ENCODE results near the gene NUBP1. TPM values are rescaled to one million over a fixed set of nuclear protein-coding genes. Genes with fewer than 3 reads are reported as not detected.

The NUBP1 gene
- total and polyA plus RNA-seq, 9 donors, result 15.1 to 37.4 (median 31.2) TPM

- H3K27me3 ChIP-seq, result no peaks in the 10 kb centered on the region
- TF ChIP-seq CTCF (IDR thresholded peaks at IDR 0.05) (no peak), POLR2A (IDR thresholded peaks at IDR 0.05) (no peak), EP300 (IDR thresholded peaks at IDR 0.05) (no peak)
- no peaks in the 10 kb centered on the region for H3K4me1 ChIP-seq (ENCODE audit: insufficient read depth)
- H3K36me3 ChIP-seq, result no peaks in the 10 kb centered on the region
- WGBS, 3 donors, result 37 to 49% (median 41%) methylated on average over 2 of the region's 2 CpGs
- intact Hi-C loops (cut with DNase I), result loop anchor here in 1 of 4 donors (10.0 kb wide), 2 partner anchors 89 to 169 kb away; no protein-coding TSS in a partner anchor
- no peak overlapping the region for H3K27ac ChIP-seq
- no peaks in the 10 kb centered on the region for H3K9me3 ChIP-seq
- DNase-seq, result peak in 1 of 5 donors; percentile 5
- H3K4me3 ChIP-seq, result no peak overlapping the region
Observed at GRCh38 chr16:10745841-10746240, 2.2 kb downstream of the NUBP1 start.

GRCh38 chr16:10750793-10751192 lies 7.2 kb downstream of the NUBP1 start:
- no peaks in the 10 kb centered on the region for H3K36me3 ChIP-seq
- 84 to 85% (median 84%) methylated on average over 11 of the region's 11 CpGs for WGBS, 3 donors
- no peaks in the 10 kb centered on the region for H3K9me3 ChIP-seq
- no peaks in the 10 kb centered on the region for H3K4me1 ChIP-seq (ENCODE audit: insufficient read depth)
- TF ChIP-seq POLR2A (IDR thresholded peaks at IDR 0.05) (no peak), EP300 (IDR thresholded peaks at IDR 0.05) (no peak)
- H3K4me3 ChIP-seq, result no peak overlapping the region
- intact Hi-C loops (cut with DNase I), result loop anchor here in 2 of 4 donors (10.0 kb wide), 2 partner anchors 164 to 184 kb away; no protein-coding TSS in a partner anchor
- DNase-seq, result no peak
- no peak overlapping the region for H3K27ac ChIP-seq
- no peaks in the 10 kb centered on the region for H3K27me3 ChIP-seq

- peak in 1 of 5 donors; percentile 6 for DNase-seq
- TF ChIP-seq EP300 (IDR thresholded peaks at IDR 0.05) (no peak), CTCF (IDR thresholded peaks at IDR 0.05) (no peak), POLR2A (IDR thresholded peaks at IDR 0.05) (no peak)
- Histone ChIP-seq H3K27ac (no peak overlapping the region), H3K4me1 (ENCODE audit: insufficient read depth) (no peaks in the 10 kb centered on the region), H3K4me3 (no peak overlapping the region), H3K9me3 (no peaks in the 10 kb centered on the region), H3K36me3 (no peaks in the 10 kb centered on the region), H3K27me3 (no peaks in the 10 kb centered on the region)
- intact Hi-C loops (cut with DNase I), result loop anchor here in 2 of 4 donors (10.0 kb wide), 2 partner anchors 164 to 184 kb away; no protein-coding TSS in a partner anchor
- 81 to 86% (median 81%) methylated on average over 13 of the region's 13 CpGs for WGBS, 3 donors
Observed at GRCh38 chr16:10751291-10751697, 7.7 kb downstream of the NUBP1 start.

- H3K4me3 ChIP-seq, result no peak overlapping the region
- H3K4me1 ChIP-seq (ENCODE audit: insufficient read depth), result no peaks in the 10 kb centered on the region
- TF ChIP-seq EP300 (IDR thresholded peaks at IDR 0.05) (no peak), POLR2A (IDR thresholded peaks at IDR 0.05) (no peak), CTCF (IDR thresholded peaks at IDR 0.05) (no peak)
- WGBS, 3 donors, result 92 to 93% (median 92%) methylated on average over 10 of the region's 10 CpGs
- H3K27me3 ChIP-seq, result no peaks in the 10 kb centered on the region
- H3K9me3 ChIP-seq, result no peaks in the 10 kb centered on the region
- peak in 2 of 5 donors; percentile 32 to 33 for DNase-seq
- no peak overlapping the region for H3K27ac ChIP-seq
- no peaks in the 10 kb centered on the region for H3K36me3 ChIP-seq
- intact Hi-C loops (cut with DNase I), result loop anchor here in 2 of 4 donors (10.0 kb wide), 2 partner anchors 162 to 182 kb away; no protein-coding TSS in a partner anchor
Observed at GRCh38 chr16:10752843-10753523, 9.3 kb downstream of the NUBP1 start.

GRCh38 chr16:10753670-10754069 lies 10.0 kb downstream of the NUBP1 start:
- no peaks in the 10 kb centered on the region for H3K36me3 ChIP-seq
- H3K4me3 ChIP-seq, result no peak overlapping the region
- TF ChIP-seq POLR2A (IDR thresholded peaks at IDR 0.05) (no peak), CTCF (IDR thresholded peaks at IDR 0.05) (no peak), EP300 (IDR thresholded peaks at IDR 0.05) (no peak)
- H3K27me3 ChIP-seq, result no peaks in the 10 kb centered on the region
- no peak overlapping the region for H3K27ac ChIP-seq
- no peaks in the 10 kb centered on the region for H3K9me3 ChIP-seq
- DNase-seq, result peak in 1 of 5 donors; percentile 18
- intact Hi-C loops (cut with DNase I), result loop anchor here in 2 of 4 donors (10.0 kb wide), 2 partner anchors 161 to 181 kb away; no protein-coding TSS in a partner anchor
- 93 to 94% (median 93%) methylated on average over 7 of the region's 7 CpGs for WGBS, 3 donors
- H3K4me1 ChIP-seq (ENCODE audit: insufficient read depth), result no peaks in the 10 kb centered on the region
